SK-N-SH (cell line): Measurements from ENCODE around the gene ACACA. TPM values are rescaled to one million over a fixed set of nuclear protein-coding genes. Genes with fewer than 3 reads are reported as not detected.
A peak's percentile ranks its signal among the peaks of the same experiment; 100 is the strongest.

Experiments
- CTCF ChIA-PET: fragments of 300-600, 350-600 bp; formaldehyde crosslinking; extraction: SDS; loops from one replicate; lab custom pipeline; 2021; lab: Yijun Ruan, JAX
- POLR2A ChIA-PET: fragments of 350-600 bp; sonication (Branson Sonifier 250); formaldehyde crosslinking; extraction: SDS; loops from one replicate; lab custom pipeline; 2020; ENCODE audit warnings: antibody characterized with exemption, inconsistent platforms; lab: Yijun Ruan, JAX
- DNase-seq: peaks from one replicate; pipeline ENCODE4 v3.0.0; 2012
- H2AFZ ChIP-seq: fragments of 200-600 bp; sonication (generic); 2 replicates; pipeline ENCODE4 v1.8.1; 2016; ENCODE audit warnings: antibody characterized with exemption, mild to moderate bottlenecking, low read depth
- H3F3A ChIP-seq: fragments of 200-600 bp; sonication (generic); replicated peaks from 2 replicates; pipeline ENCODE3; 2016; ENCODE audit warnings: antibody characterized with exemption, mild to moderate bottlenecking; ENCODE audit not compliant: insufficient read depth
- H3K27ac ChIP-seq, 2 experiments: fragments of 200-500 bp in 1 of 2; fragments of 200-600 bp in 1 of 2; sonication (Bioruptor generic) in 1 of 2; sonication (generic), shearing (Covaris generic) in 1 of 2; 2 replicates each; pipeline versions ENCODE4 v1.5.1 to v1.6.1; 2014 to 2016; ENCODE audit warnings: low read depth in 2 of 2, inconsistent platforms in 1 of 2, low read length in 1 of 2, mild to moderate bottlenecking in 1 of 2, mixed read lengths in 1 of 2
- H3K27me3 ChIP-seq: fragments of 200-600 bp; sonication (generic), shearing (Covaris generic); 2 replicates; pipeline ENCODE4 v1.6.1; 2016; ENCODE audit warnings: mixed run types; ENCODE audit not compliant: insufficient read depth
- H3K36me3 ChIP-seq, 2 experiments: fragments of 200-500 bp in 1 of 2; fragments of 200-600 bp in 1 of 2; sonication (Bioruptor generic) in 1 of 2; sonication (generic) in 1 of 2; replicated peaks in 1 of 2; 2 replicates each; pipeline versions ENCODE3 to v1.5.1; 2014 to 2016; ENCODE audit warnings: low read length in 1 of 2, mild to moderate bottlenecking in 1 of 2; ENCODE audit not compliant: insufficient read depth in 2 of 2, control insufficient read depth in 1 of 2
- H3K4me1 ChIP-seq, 2 experiments: fragments of 200-500 bp in 1 of 2; fragments of 200-600 bp in 1 of 2; sonication (Bioruptor generic) in 1 of 2; sonication (generic), shearing (Covaris generic) in 1 of 2; 2 replicates each; pipeline versions ENCODE4 v1.5.1 to v1.6.1; 2014 to 2016; ENCODE audit warnings: low read depth in 1 of 2, low read length in 1 of 2, mixed run types in 1 of 2; ENCODE audit not compliant: insufficient read depth in 2 of 2, control insufficient read depth in 1 of 2
- H3K4me2 ChIP-seq: fragments of 200-600 bp; sonication (generic), shearing (Covaris generic); 2 replicates; pipeline ENCODE4 v1.6.1; 2017; ENCODE audit warnings: mixed run types
- H3K4me3 ChIP-seq, 2 experiments: fragments of 200-500 bp in 1 of 2; fragments of 200-600 bp in 1 of 2; sonication (Bioruptor generic) in 1 of 2; sonication (generic), shearing (Covaris generic) in 1 of 2; 2 replicates each; pipeline versions ENCODE4 v1.5.1 to v1.8.1; 2014 to 2016; ENCODE audit warnings: low read depth in 2 of 2, inconsistent platforms in 1 of 2, low read length in 1 of 2, mild to moderate bottlenecking in 1 of 2, mixed read lengths in 1 of 2, moderate library complexity in 1 of 2
- H3K79me2 ChIP-seq: fragments of 200-600 bp; sonication (generic); 2 replicates; pipeline ENCODE4 v1.8.1; 2017; ENCODE audit warnings: mild to moderate bottlenecking; ENCODE audit not compliant: insufficient read depth
- H3K9ac ChIP-seq: fragments of 200-600 bp; sonication (generic); 2 replicates; pipeline ENCODE4 v1.6.1; 2017; ENCODE audit warnings: mixed run types
- H3K9me2 ChIP-seq: fragments of 200-600 bp; sonication (generic); 2 replicates; pipeline ENCODE4 v1.6.1; 2017; ENCODE audit warnings: mixed run types
- H3K9me3 ChIP-seq: fragments of 200-600 bp; sonication (generic); 2 replicates; pipeline ENCODE4 v1.6.1; 2017; ENCODE audit warnings: mixed run types, mild to moderate bottlenecking, moderate library complexity
- H4K20me1 ChIP-seq: fragments of 200-600 bp; sonication (generic); 2 replicates; pipeline ENCODE4 v1.6.1; 2017; ENCODE audit warnings: mild to moderate bottlenecking, mixed run types; ENCODE audit not compliant: insufficient read depth
- ELF1 ChIP-seq: IDR thresholded peaks from 2 replicates; pipeline ENCODE4 v1.4.0; 2012
- EP300 ChIP-seq, 2 experiments: IDR thresholded peaks; 2 replicates each; pipeline versions ENCODE4 v1.4.0 to v1.6.1; 2012; ENCODE audit warnings: borderline replicate concordance in 1 of 2, low read depth in 1 of 2, low read length in 1 of 2
- EZH2phosphoT487 ChIP-seq: fragments of 200-600 bp; sonication (generic); IDR thresholded peaks from 2 replicates; pipeline ENCODE4 v1.6.1; 2017; ENCODE audit warnings: low read depth, mixed run types, mild to moderate bottlenecking, antibody characterized with exemption, moderate library complexity, borderline replicate concordance
- FOXM1 ChIP-seq: IDR thresholded peaks from 2 replicates; pipeline ENCODE4 v1.4.0; 2012; ENCODE audit warnings: low read depth, mild to moderate bottlenecking
- JUND ChIP-seq: IDR thresholded peaks from 2 replicates; pipeline ENCODE4 v1.4.0; 2012
- MEF2A ChIP-seq: IDR thresholded peaks from 2 replicates; pipeline ENCODE4 v1.4.0; 2012; ENCODE audit warnings: low read depth, borderline replicate concordance
- NFIC ChIP-seq: IDR thresholded peaks from 2 replicates; pipeline ENCODE4 v1.4.0; 2012; ENCODE audit warnings: borderline replicate concordance
- POLR2AphosphoS5 ChIP-seq: IDR thresholded peaks from 2 replicates; pipeline ENCODE4 v1.6.1; 2012; ENCODE audit warnings: low read depth, low read length
- RCOR1 ChIP-seq: fragments of 150-350 bp; IDR thresholded peaks from 2 replicates; pipeline ENCODE4 v1.6.1; 2017; ENCODE audit warnings: antibody characterized with exemption, low read length
- RFX5 ChIP-seq: IDR thresholded peaks from 2 replicates; pipeline ENCODE4 v1.6.1; 2012; ENCODE audit warnings: mild to moderate bottlenecking, improper control_type of control experiment, low read length
- RXRA ChIP-seq: IDR thresholded peaks from 2 replicates; pipeline ENCODE4 v1.4.0; 2012; ENCODE audit warnings: low read depth, mild to moderate bottlenecking, borderline replicate concordance
- SMC3 ChIP-seq: IDR thresholded peaks from 2 replicates; pipeline ENCODE4 v1.6.1; 2012; ENCODE audit warnings: low read depth, low read length, improper control_type of control experiment
- TAF1 ChIP-seq: IDR thresholded peaks from 2 replicates; pipeline ENCODE4 v1.6.1; 2012; ENCODE audit warnings: low read depth, mild to moderate bottlenecking, low read length, moderate library complexity, borderline replicate concordance
- TCF12 ChIP-seq: IDR thresholded peaks from 2 replicates; pipeline ENCODE4 v1.4.0; 2012
- TEAD4 ChIP-seq: IDR thresholded peaks from 2 replicates; pipeline ENCODE4 v1.4.0; 2012; ENCODE audit warnings: mild to moderate bottlenecking, borderline replicate concordance; ENCODE audit not compliant: insufficient read depth
- WGBS: methylation state at CpG from one replicate; pipeline ENCODE4 v1.1.6; 2017; ENCODE audit warnings: low lambda C conversion rate; 5-methylcytosine and 5-hydroxymethylcytosine counted together
- polyA plus RNA-seq, 3 experiments: library from polyadenylated mRNA; depleted of rRNA; stranded (reverse); fragments of >200 nt; gene quantifications; 2 replicates each; pipeline ENCODE4 v1.2.3, GENCODE V29; 2012
- TF ChIP-seq, protein P1 (sequence below): IDR thresholded peaks from 2 replicates; pipeline ENCODE4 v1.4.0; 2012; ENCODE audit warnings: low read depth, borderline replicate concordance
- TF ChIP-seq, protein P2 (sequence below): fragments of 150-350 bp; IDR thresholded peaks from 2 replicates; pipeline ENCODE4 v1.6.1; 2017; ENCODE audit warnings: antibody characterized with exemption, low read length, low read depth, borderline replicate concordance

ACACA gene
- polyA plus RNA-seq, 1 of the 3 experiments (the other 2 are of a cell fraction), result 27.2 TPM

DNA sequence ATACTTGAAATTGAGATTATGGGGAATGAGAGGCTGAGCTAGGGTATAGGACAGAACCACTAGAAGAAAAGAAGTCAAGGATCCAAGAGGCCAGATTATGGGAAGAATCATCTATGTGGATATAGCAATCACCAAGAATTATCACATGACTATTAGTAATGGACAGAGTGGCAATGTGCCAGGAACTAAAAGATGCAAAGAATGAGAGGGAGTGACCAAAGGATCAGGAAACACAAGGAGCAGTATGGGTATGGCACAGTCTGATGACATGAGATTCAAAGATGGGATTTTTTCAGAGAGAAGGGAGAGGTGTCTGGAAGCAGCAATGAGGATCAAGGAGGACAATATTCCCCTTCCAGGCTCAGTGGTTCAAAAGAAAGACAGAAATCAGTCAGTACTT is 245.7 kb downstream of the ACACA start (continued):
- TF ChIP-seq TAF1 (no peak), FOXM1 (no peak)

DNA sequence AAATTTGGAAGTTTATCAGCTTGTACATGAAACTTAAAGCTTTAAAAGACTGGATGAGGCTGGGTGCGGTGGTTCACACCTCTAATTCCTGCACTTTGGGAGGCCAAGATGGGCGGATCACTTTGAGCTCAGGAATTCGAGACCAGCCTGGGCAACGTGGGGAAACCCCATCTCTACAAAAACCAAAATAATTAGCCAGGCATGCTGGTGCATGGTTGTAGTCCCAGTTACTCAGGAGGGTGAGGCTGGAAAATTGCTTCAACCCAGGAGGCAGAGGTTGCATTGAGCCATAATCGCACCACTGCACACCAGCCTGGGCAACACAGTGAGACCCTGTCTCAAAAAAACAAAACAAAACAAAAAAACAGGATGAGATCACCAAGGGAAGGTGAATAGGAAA is 248.3 kb downstream of the ACACA start:
- 99% methylated on average over 5 of the region's 5 CpGs for WGBS
- CTCF ChIA-PET, result interaction anchor here (0.9 to 2.0 kb wide), 5 partner anchors 11 to 110 kb away, joined by 3 to 7 read pairs (median 4); no protein-coding TSS in a partner anchor
- Histone ChIP-seq H3K9me2 (no peaks in the 10 kb centered on the region), H3F3A (no peaks in the 10 kb centered on the region), H3K4me2 (no peak overlapping the region), H3K9ac (no peak overlapping the region), H3K27ac (no peak overlapping the region), H4K20me1 (no peaks in the 10 kb centered on the region), H3K4me1 (no peaks in the 10 kb centered on the region), H3K36me3 (peaks cover 7 to 9% of the 10 kb centered on the region in 2 experiments), H3K27me3 (no peaks in the 10 kb centered on the region), H3K4me3 (no peak overlapping the region), H3K79me2 (no peaks in the 10 kb centered on the region), H2AFZ (no peak overlapping the region), H3K9me3 (no peaks in the 10 kb centered on the region)
- POLR2A ChIA-PET, result no interaction called here
- DNase-seq, result no peak
- TF ChIP-seq, protein P1, sequence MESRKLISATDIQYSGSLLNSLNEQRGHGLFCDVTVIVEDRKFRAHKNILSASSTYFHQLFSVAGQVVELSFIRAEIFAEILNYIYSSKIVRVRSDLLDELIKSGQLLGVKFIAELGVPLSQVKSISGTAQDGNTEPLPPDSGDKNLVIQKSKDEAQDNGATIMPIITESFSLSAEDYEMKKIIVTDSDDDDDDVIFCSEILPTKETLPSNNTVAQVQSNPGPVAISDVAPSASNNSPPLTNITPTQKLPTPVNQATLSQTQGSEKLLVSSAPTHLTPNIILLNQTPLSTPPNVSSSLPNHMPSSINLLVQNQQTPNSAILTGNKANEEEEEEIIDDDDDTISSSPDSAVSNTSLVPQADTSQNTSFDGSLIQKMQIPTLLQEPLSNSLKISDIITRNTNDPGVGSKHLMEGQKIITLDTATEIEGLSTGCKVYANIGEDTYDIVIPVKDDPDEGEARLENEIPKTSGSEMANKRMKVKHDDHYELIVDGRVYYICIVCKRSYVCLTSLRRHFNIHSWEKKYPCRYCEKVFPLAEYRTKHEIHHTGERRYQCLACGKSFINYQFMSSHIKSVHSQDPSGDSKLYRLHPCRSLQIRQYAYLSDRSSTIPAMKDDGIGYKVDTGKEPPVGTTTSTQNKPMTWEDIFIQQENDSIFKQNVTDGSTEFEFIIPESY, result no peak
- no peak for TF ChIP-seq EP300 (IDR thresholded peaks at IDR 0.05; ENCODE audit: borderline replicate concordance in 1 of 2, low read depth in 1 of 2, low read length in 1 of 2)
- no peak for TF ChIP-seq MEF2A
- TF ChIP-seq SMC3, result no peak
- no peak for TF ChIP-seq TEAD4
- TF ChIP-seq ELF1, result no peak
- TF ChIP-seq TCF12, result no peak
- no peak for TF ChIP-seq TAF1
- TF ChIP-seq RFX5, result no peak
- TF ChIP-seq RCOR1, result no peak

DNA sequence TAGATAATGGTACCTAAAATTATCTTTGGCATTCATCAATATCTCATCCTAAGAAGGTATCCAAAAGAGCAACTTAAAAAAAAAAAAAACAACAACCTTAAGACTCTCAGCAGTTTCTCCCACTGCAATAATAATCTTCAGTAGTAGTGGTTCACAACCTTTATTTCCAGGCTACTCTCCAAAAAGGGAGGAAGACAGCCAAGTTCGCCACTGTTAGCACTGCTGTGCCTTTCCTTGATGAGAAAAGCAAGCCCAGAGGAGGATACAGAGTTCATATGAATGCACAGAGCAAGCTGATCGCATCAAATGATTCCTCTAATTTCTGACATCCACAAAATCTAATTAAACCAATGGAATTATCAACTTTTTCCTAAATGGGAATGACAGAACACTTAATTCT is 258.5 kb downstream of the ACACA start:
- Histone ChIP-seq H2AFZ (no peak overlapping the region), H3K9me3 (no peaks in the 10 kb centered on the region), H3K79me2 (no peaks in the 10 kb centered on the region), H4K20me1 (no peaks in the 10 kb centered on the region), H3K4me1 (peaks cover 11 to 32% of the 10 kb centered on the region in 2 experiments; a peak in 3 of 4 replicates), H3K9ac (no peak overlapping the region), H3K36me3 (peaks cover 15 to 20% of the 10 kb centered on the region in 2 experiments), H3K27ac (peak overlapping the region in 1 of 2 experiments; percentile 43; a peak in 1 of 4 replicates), H3K27me3 (no peaks in the 10 kb centered on the region), H3K4me3 (no peak overlapping the region), H3K4me2 (peak overlapping the region; percentile 51; the same call in 1 of the 2 replicates), H3K9me2 (no peaks in the 10 kb centered on the region), H3F3A (no peaks in the 10 kb centered on the region)
- DNase-seq, result no peak
- ChIA-PET CTCF (interaction anchor here (1.4 to 3.3 kb wide), 3 partner anchors 9 to 523 kb away, joined by 3 to 13 read pairs (median 10); no protein-coding TSS in a partner anchor), POLR2A (interaction anchor here (0.6 to 1.1 kb wide), 2 partner anchors 16 to 26 kb away, joined by 4 read pairs; no protein-coding TSS in a partner anchor)
- WGBS, result 88% methylated on average over 2 of the region's 2 CpGs
- TF ChIP-seq TCF12 (no peak), POLR2AphosphoS5 (no peak), NFIC (no peak), MEF2A (no peak), JUND (no peak), RFX5 (no peak), RXRA (no peak), EZH2phosphoT487 (no peak), RCOR1 (no peak), EP300 (IDR thresholded peaks at IDR 0.05; ENCODE audit: borderline replicate concordance in 1 of 2, low read depth in 1 of 2, low read length in 1 of 2) (no peak)
- TF ChIP-seq, protein P2, sequence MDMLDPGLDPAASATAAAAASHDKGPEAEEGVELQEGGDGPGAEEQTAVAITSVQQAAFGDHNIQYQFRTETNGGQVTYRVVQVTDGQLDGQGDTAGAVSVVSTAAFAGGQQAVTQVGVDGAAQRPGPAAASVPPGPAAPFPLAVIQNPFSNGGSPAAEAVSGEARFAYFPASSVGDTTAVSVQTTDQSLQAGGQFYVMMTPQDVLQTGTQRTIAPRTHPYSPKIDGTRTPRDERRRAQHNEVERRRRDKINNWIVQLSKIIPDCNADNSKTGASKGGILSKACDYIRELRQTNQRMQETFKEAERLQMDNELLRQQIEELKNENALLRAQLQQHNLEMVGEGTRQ, result no peak
